ENCODE measurements around the gene SYT14.
"Not testable (repeated sequence)": the region's sequence is repeated elsewhere in the genome, so short reads cannot be mapped to it uniquely, and the experiment has no call there.

The SYT14 gene

DNA sequence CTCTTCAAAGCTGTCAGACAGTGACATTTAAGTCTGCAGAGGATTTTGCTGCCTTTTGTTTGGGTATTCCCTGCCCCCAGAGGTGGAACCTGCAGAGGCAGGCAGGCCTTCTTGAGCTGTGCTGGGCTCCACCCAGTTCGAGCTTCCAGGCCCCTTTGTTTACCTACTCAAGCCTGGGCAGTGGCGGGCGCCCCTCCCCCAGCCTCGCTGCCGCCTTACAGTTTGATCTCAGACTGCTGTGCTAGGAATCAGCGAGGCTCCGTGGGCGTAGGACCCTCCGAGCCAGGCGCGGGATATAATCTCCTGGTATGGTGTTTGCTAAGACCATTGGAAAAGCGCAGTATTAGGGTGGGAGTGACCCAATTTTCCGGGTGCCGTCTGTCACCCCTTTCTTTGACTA lies 40.7 kb downstream of the SYT14 start:
- TF ChIP-seq, protein P1, sequence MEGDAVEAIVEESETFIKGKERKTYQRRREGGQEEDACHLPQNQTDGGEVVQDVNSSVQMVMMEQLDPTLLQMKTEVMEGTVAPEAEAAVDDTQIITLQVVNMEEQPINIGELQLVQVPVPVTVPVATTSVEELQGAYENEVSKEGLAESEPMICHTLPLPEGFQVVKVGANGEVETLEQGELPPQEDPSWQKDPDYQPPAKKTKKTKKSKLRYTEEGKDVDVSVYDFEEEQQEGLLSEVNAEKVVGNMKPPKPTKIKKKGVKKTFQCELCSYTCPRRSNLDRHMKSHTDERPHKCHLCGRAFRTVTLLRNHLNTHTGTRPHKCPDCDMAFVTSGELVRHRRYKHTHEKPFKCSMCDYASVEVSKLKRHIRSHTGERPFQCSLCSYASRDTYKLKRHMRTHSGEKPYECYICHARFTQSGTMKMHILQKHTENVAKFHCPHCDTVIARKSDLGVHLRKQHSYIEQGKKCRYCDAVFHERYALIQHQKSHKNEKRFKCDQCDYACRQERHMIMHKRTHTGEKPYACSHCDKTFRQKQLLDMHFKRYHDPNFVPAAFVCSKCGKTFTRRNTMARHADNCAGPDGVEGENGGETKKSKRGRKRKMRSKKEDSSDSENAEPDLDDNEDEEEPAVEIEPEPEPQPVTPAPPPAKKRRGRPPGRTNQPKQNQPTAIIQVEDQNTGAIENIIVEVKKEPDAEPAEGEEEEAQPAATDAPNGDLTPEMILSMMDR (IDR thresholded peaks at IDR 0.05) = 0 out of 2 replicates have a peak, but pooled peaks have one; percentile 7
- not testable (repeated sequence) for H3K27ac ChIP-seq

DNA sequence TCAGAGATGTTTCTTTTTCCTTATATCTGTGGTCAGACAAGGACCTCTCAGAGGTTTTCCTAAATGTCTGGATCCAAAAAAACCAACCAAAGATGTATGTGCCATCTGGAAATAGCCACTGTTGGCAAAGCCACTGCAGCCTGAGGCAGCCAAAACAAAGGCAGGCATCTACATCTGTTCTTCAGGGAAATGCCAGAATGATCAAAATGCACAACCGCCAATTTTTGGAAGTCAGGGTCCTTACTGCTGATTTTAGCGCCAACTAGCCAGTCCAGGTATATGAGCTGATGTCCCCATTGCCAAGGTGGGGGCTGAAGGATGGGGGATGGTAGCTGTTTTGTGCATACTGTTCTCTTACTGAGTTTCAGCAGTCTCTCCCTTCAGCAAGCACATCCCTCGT lies 45.9 kb downstream of the SYT14 start:
- TF ChIP-seq, protein P1 (IDR thresholded peaks at IDR 0.05) = no peak
- TF ChIP-seq ZFX (IDR thresholded peaks at IDR 0.05; ENCODE audit: borderline replicate concordance) = no peak
- no peak overlapping the region for H3K27ac ChIP-seq

DNA sequence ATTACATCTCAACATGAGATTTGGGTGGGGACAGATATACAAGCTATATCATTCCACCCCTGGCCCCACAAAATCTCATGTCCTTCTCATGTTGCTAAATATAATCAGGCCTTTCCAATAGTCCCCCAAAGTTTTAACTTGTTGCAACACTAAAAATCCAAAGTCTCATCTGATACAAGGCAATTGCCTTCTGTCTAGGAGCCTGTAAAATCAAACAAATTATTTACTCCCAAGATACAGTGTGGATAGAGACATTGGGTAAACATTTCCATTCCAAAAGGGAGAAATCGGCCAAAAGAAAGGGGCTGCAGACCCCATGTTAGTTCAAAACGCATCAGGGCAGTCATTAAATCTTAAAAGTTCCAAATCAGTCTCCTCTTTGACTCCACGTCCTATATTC lies 47.0 kb downstream of the SYT14 start:
- no peak for TF ChIP-seq ZFX (IDR thresholded peaks at IDR 0.05; ENCODE audit: borderline replicate concordance)
- TF ChIP-seq, protein P1 (IDR thresholded peaks at IDR 0.05) = no peak
- no peak overlapping the region for H3K27ac ChIP-seq

DNA sequence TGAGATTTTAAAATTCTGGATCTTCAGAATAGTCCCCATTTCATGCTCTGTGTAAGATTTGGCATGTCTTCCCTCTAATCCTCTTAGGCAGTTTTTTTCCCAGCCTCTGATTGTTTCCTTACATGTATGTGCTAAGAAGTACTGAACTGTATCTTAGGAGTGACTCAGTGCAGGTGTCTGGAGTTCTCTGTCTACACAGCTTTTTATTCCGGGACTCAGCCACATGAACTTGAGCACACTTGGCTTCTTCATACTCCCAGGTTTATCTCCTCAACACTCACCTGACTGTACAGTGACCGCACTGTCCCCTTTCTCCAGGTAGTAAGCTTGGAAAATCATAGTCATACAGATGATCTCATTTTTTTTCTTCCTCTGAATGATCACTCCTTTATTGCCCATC lies 50.7 kb downstream of the SYT14 start:
- H3K27ac ChIP-seq = no peak overlapping the region
- TF ChIP-seq, protein P1 (IDR thresholded peaks at IDR 0.05) = no peak
- TF ChIP-seq ZFX (IDR thresholded peaks at IDR 0.05; ENCODE audit: borderline replicate concordance) = no peak

- TF ChIP-seq ZFX (IDR thresholded peaks at IDR 0.05; ENCODE audit: borderline replicate concordance) = no peak
- TF ChIP-seq, protein P1 (IDR thresholded peaks at IDR 0.05) = peak; percentile 69
- H3K27ac ChIP-seq = no peak overlapping the region
Observed at GRCh38 chr1:209989525-209989924, 51.5 kb downstream of the SYT14 start.

DNA sequence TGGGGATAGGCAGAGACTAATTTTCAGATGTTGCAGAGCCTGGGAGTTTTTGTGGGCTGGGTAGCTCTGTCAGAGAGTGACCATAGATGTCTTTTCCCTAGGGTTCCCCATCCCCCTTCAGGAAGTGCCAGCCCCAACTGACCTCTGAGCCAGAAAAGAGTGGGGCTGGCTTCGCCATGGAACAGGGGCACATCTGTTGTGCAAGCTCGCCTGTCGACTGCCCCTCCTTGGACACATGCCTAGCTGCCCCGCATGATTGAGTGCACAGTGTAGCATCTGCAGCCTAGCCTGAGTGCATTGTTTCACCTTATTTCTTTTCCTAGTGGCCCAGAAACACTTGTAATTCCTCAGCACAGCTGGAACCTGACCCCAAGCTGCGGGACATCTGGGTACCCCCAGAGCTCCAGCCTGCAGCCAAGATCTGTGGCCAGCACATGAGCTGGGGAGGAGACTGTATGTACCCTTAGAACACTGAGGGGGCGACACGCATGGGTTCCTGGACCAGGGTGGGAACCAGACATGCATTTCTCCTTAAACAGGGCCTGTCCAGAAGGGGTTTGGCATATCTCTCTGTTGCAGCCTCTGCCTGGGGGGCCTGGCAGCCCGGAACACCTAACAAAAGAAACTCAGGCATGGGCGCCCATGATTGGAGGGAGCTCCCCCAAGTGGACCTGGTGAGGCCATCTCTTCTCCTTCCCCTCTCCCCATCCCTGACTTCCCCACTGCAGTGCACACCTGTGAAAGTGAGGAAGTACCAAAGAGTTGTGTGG lies 55.2 kb downstream of the SYT14 start:
- no peak for TF ChIP-seq ZFX (IDR thresholded peaks at IDR 0.05; ENCODE audit: borderline replicate concordance)
- TF ChIP-seq, protein P1 (IDR thresholded peaks at IDR 0.05) = no peak
- H3K27ac ChIP-seq = no peak overlapping the region

GRCh38 chr1:209996348-209996747 lies 58.3 kb downstream of the SYT14 start:
- no peak overlapping the region for H3K27ac ChIP-seq
- TF ChIP-seq ZFX (IDR thresholded peaks at IDR 0.05; ENCODE audit: borderline replicate concordance) = no peak
- TF ChIP-seq, protein P1 (IDR thresholded peaks at IDR 0.05) = no peak
